H9 (cell line): ENCODE data around the gene DNAJC12. TPM values are rescaled to one million over a fixed set of nuclear protein-coding genes. Genes with fewer than 3 reads are reported as not detected.

Experiments used
- DNase-seq: peaks from one replicate; pipeline ENCODE4 v3.0.0-alpha.2; 2017
- H2AFZ ChIP-seq: one replicate; pipeline ENCODE4 v1.6.1; 2013; ENCODE audit warnings: mild to moderate bottlenecking, low read length, control low read depth, moderate library complexity
- H2AK5ac ChIP-seq: 2 replicates; pipeline ENCODE4 v1.6.1; 2013; ENCODE audit warnings: low read length, control low read depth, mixed read lengths; ENCODE audit not compliant: insufficient read length
- H2BK120ac ChIP-seq: one replicate; pipeline ENCODE4 v1.6.1; 2013; ENCODE audit warnings: low read depth, mild to moderate bottlenecking, low read length, control low read depth, inconsistent platforms; ENCODE audit not compliant: poor library complexity, severe bottlenecking
- H2BK12ac ChIP-seq: 2 replicates; pipeline ENCODE4 v1.6.1; 2013; ENCODE audit warnings: low read length, control low read depth, mixed read lengths, low read depth; ENCODE audit not compliant: insufficient read length
- H2BK15ac ChIP-seq: 2 replicates; pipeline ENCODE4 v1.6.1; 2013; ENCODE audit warnings: low read depth, low read length, control low read depth
- H2BK20ac ChIP-seq: one replicate; pipeline ENCODE4 v1.6.1; 2013; ENCODE audit warnings: low read depth, mild to moderate bottlenecking, low read length, control low read depth, inconsistent platforms; ENCODE audit not compliant: poor library complexity, severe bottlenecking
- H2BK5ac ChIP-seq: 2 replicates; pipeline ENCODE4 v1.6.1; 2013; ENCODE audit warnings: low read length, control low read depth, mixed read lengths; ENCODE audit not compliant: insufficient read length
- H3K14ac ChIP-seq: 2 replicates; pipeline ENCODE4 v1.6.1; 2013; ENCODE audit warnings: low read length, control low read depth; ENCODE audit not compliant: insufficient read depth
- H3K18ac ChIP-seq: 2 replicates; pipeline ENCODE4 v1.6.1; 2013; ENCODE audit warnings: low read depth, mild to moderate bottlenecking, mixed read lengths, low read length, control low read depth; ENCODE audit not compliant: insufficient read length
- H3K23ac ChIP-seq: 2 replicates; pipeline ENCODE4 v1.6.1; 2013; ENCODE audit warnings: low read length, control low read depth, mixed read lengths, low read depth; ENCODE audit not compliant: insufficient read length
- H3K23me2 ChIP-seq: 2 replicates; pipeline ENCODE4 v1.6.1; 2013; ENCODE audit warnings: low read depth, mild to moderate bottlenecking, mixed read lengths, low read length, control low read depth; ENCODE audit not compliant: insufficient read length, poor library complexity, severe bottlenecking
- H3K27ac ChIP-seq: 2 replicates; pipeline ENCODE4 v1.5.1; 2013; ENCODE audit warnings: low read length, control low read depth, mixed read lengths, low read depth; ENCODE audit not compliant: insufficient read length
- H3K27me3 ChIP-seq: 2 replicates; pipeline ENCODE4 v1.6.1; 2013; ENCODE audit warnings: low read length, control low read depth, inconsistent platforms; ENCODE audit not compliant: insufficient read depth
- H3K4ac ChIP-seq: 2 replicates; pipeline ENCODE4 v1.6.1; 2013; ENCODE audit warnings: low read depth, mild to moderate bottlenecking, control low read depth, inconsistent platforms, low read length, moderate library complexity
- H3K4me1 ChIP-seq: 2 replicates; pipeline ENCODE4 v1.6.1; 2013; ENCODE audit warnings: low read length, control low read depth, inconsistent platforms; ENCODE audit not compliant: insufficient read depth
- H3K4me2 ChIP-seq: 2 replicates; pipeline ENCODE4 v1.6.1; 2013; ENCODE audit warnings: low read length, control low read depth, mixed read lengths; ENCODE audit not compliant: insufficient read length, insufficient read depth
- H3K56ac ChIP-seq: 2 replicates; pipeline ENCODE4 v1.6.1; 2013; ENCODE audit warnings: low read depth, mild to moderate bottlenecking, mixed read lengths, low read length, control low read depth; ENCODE audit not compliant: insufficient read length
- H3K79me1 ChIP-seq: 2 replicates; pipeline ENCODE4 v1.6.1; 2013; ENCODE audit warnings: low read depth, mild to moderate bottlenecking, moderate library complexity, low read length, control low read depth, inconsistent platforms; ENCODE audit not compliant: insufficient read depth, poor library complexity, severe bottlenecking
- H3K79me2 ChIP-seq: 2 replicates; pipeline ENCODE4 v1.6.1; 2013; ENCODE audit warnings: low read length, control low read depth, inconsistent platforms; ENCODE audit not compliant: insufficient read depth
- H3K9ac ChIP-seq: 2 replicates; pipeline ENCODE4 v1.6.1; 2013; ENCODE audit warnings: low read length, control low read depth, mixed read lengths; ENCODE audit not compliant: insufficient read length; ENCODE audit errors: extremely low read depth
- H3K9me3 ChIP-seq: one replicate; pipeline ENCODE4 v1.6.1; 2013; ENCODE audit warnings: low read depth, low read length, inconsistent platforms; ENCODE audit not compliant: control insufficient read depth
- H3T11ph ChIP-seq: one replicate; pipeline ENCODE4 v1.6.1; 2013; ENCODE audit warnings: mild to moderate bottlenecking, low read length, control low read depth, inconsistent platforms
- H4K20me1 ChIP-seq: one replicate; pipeline ENCODE4 v1.6.1; 2013; ENCODE audit not compliant: control insufficient read depth, insufficient read length, insufficient read depth
- H4K5ac ChIP-seq: 2 replicates; pipeline ENCODE4 v1.6.1; 2013; ENCODE audit warnings: low read depth, mild to moderate bottlenecking, mixed read lengths, low read length, control low read depth; ENCODE audit not compliant: insufficient read length
- H4K8ac ChIP-seq: replicated peaks from 2 replicates; pipeline ENCODE4 v1.6.1; 2013; ENCODE audit warnings: low read length, control low read depth, mixed read lengths, low read depth; ENCODE audit not compliant: insufficient read length
- H4K91ac ChIP-seq: 2 replicates; pipeline ENCODE4 v1.6.1; 2013; ENCODE audit warnings: low read depth, mild to moderate bottlenecking, moderate library complexity, mixed read lengths, low read length, control low read depth; ENCODE audit not compliant: insufficient read length
- H3K27ac Mint-ChIP-seq, 3 experiments: 2 replicates in 2 of 3; 3 replicates in 1 of 3; pipeline ENCODE4 v1.8.0; 2020 to 2021; ENCODE audit warnings: mixed read lengths in 3 of 3, mild to moderate bottlenecking in 1 of 3, moderate library complexity in 1 of 3
- H3K27me3 Mint-ChIP-seq: 2 replicates; pipeline ENCODE4 v1.8.0; 2021; ENCODE audit warnings: low read depth, mild to moderate bottlenecking, moderate library complexity, mixed read lengths
- H3K36me3 Mint-ChIP-seq, 3 experiments: 2 replicates in 2 of 3; 3 replicates in 1 of 3; pipeline ENCODE4 v1.8.0; 2020 to 2021; ENCODE audit warnings: low read depth in 3 of 3, mixed read lengths in 3 of 3; ENCODE audit not compliant: insufficient read depth in 1 of 3
- H3K4me1 Mint-ChIP-seq, 2 experiments: 2 replicates each; pipeline ENCODE4 v1.8.0; 2020; ENCODE audit warnings: mixed read lengths in 2 of 2
- H3K4me3 Mint-ChIP-seq, 2 experiments: 2 replicates in 1 of 2; 3 replicates in 1 of 2; pipeline ENCODE4 v1.8.0; 2020 to 2021; ENCODE audit warnings: mild to moderate bottlenecking in 2 of 2, mixed read lengths in 2 of 2, moderate library complexity in 1 of 2
- H3K9me3 Mint-ChIP-seq, 2 experiments: 2 replicates in 1 of 2; 3 replicates in 1 of 2; pipeline ENCODE4 v1.8.0; 2020; ENCODE audit warnings: mild to moderate bottlenecking in 2 of 2, mixed read lengths in 2 of 2, moderate library complexity in 1 of 2
- WGBS: extraction: QIAGEN DNeasy Blood & Tissue Kit; methylation state at CpG from one replicate; pipeline ENCODE4 v1.1.7; 2013; ENCODE audit warnings: missing lambda C conversion rate, low lambda C conversion rate, mixed read lengths; ENCODE audit not compliant: insufficient read length; ENCODE audit errors: extremely low coverage; 5-methylcytosine and 5-hydroxymethylcytosine counted together
- total RNA-seq: library from RNA; stranded (reverse); gene quantifications from 2 replicates; pipeline ENCODE4 v1.2.1, GENCODE V29; 2021
- TF ChIP-seq, protein P1 (sequence below): fragments of 200-600 bp; sonication (generic); conservative IDR thresholded peaks from 3 replicates; pipeline ENCODE4 v1.8.0; 2021; ENCODE audit warnings: antibody characterized with exemption, mild to moderate bottlenecking

The DNAJC12 gene
- total RNA-seq, 1 experiment from 2014 or later, result 0.85 TPM

DNA sequence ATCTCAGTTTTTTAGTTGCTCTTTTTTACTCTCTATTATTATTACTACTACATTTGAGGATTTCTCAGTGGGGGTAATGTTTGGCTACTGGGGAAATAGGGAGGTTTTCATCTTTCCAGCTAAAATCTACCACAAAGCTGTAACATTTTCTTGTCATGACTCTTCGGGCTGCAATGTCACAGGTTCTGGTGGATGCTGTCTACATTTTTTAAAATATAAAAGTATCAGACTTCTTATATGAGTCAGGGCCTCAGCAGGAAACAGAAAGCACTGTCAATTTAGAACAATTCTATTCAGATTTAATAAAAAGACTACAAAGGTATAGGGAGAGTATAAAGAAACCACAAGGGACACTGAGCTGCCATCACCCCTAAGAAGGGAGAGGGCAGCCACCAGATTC lies 61.6 kb downstream of the DNAJC12 start:
- H3K4me2 ChIP-seq, result no peak overlapping the region
- H3K56ac ChIP-seq, result no peak overlapping the region
- H2BK15ac ChIP-seq, result no peak overlapping the region
- no peak overlapping the region for H4K5ac ChIP-seq
- H3K27me3 ChIP-seq, result no peaks in the 10 kb centered on the region
- no peak overlapping the region for H3K18ac ChIP-seq
- Mint-ChIP-seq H3K27ac (no peak overlapping the region), H3K36me3 (no peaks in the 10 kb centered on the region), H3K27me3 (no peaks in the 10 kb centered on the region), H3K4me1 (peaks cover 7 to 9% of the 10 kb centered on the region in 2 experiments), H3K9me3 (no peaks in the 10 kb centered on the region), H3K4me3 (no peak overlapping the region)
- H3K79me1 ChIP-seq, result no peaks in the 10 kb centered on the region
- no peak overlapping the region for H2BK5ac ChIP-seq
- no peak overlapping the region for H2BK20ac ChIP-seq
- no peaks in the 10 kb centered on the region for H4K20me1 ChIP-seq
- no peak overlapping the region for H3T11ph ChIP-seq
- H3K27ac ChIP-seq, result no peak overlapping the region
- TF ChIP-seq, protein P1, sequence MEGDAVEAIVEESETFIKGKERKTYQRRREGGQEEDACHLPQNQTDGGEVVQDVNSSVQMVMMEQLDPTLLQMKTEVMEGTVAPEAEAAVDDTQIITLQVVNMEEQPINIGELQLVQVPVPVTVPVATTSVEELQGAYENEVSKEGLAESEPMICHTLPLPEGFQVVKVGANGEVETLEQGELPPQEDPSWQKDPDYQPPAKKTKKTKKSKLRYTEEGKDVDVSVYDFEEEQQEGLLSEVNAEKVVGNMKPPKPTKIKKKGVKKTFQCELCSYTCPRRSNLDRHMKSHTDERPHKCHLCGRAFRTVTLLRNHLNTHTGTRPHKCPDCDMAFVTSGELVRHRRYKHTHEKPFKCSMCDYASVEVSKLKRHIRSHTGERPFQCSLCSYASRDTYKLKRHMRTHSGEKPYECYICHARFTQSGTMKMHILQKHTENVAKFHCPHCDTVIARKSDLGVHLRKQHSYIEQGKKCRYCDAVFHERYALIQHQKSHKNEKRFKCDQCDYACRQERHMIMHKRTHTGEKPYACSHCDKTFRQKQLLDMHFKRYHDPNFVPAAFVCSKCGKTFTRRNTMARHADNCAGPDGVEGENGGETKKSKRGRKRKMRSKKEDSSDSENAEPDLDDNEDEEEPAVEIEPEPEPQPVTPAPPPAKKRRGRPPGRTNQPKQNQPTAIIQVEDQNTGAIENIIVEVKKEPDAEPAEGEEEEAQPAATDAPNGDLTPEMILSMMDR, result no peak
- no peaks in the 10 kb centered on the region for H3K9me3 ChIP-seq
- no peak overlapping the region for H3K23ac ChIP-seq
- no CpG with 5 or more reads among the region's 1 CpG for WGBS
- H3K14ac ChIP-seq, result no peak overlapping the region
- no peak overlapping the region for H2AK5ac ChIP-seq
- H2BK120ac ChIP-seq, result no peak overlapping the region
- no peak for DNase-seq
- no peak overlapping the region for H2AFZ ChIP-seq
- H3K4me1 ChIP-seq, result no peaks in the 10 kb centered on the region
- H3K79me2 ChIP-seq, result no peaks in the 10 kb centered on the region
- H2BK12ac ChIP-seq, result no peak overlapping the region
- no peak overlapping the region for H3K4ac ChIP-seq
- H4K91ac ChIP-seq, result no peak overlapping the region
- no peak overlapping the region for H3K9ac ChIP-seq
- H4K8ac ChIP-seq, result no peak overlapping the region
- H3K23me2 ChIP-seq, result no peaks in the 10 kb centered on the region
